NT2/D1 (cell line): ENCODE results near the gene CFAP65.
A peak's percentile ranks its signal among the peaks of the same experiment; 100 is the strongest.

Experiments
- DNase-seq: peaks from one replicate; pipeline ENCODE4 v3.0.0-alpha.2; 2011; ENCODE audit warnings: low read depth, low spot score
- H3K27me3 ChIP-seq: 2 replicates; pipeline ENCODE4 v1.6.0; 2011; ENCODE audit warnings: mild to moderate bottlenecking; ENCODE audit not compliant: insufficient read length, insufficient read depth
- H3K36me3 ChIP-seq: 2 replicates; pipeline ENCODE4 v1.6.1; 2011; ENCODE audit warnings: mild to moderate bottlenecking, low read length, mixed read lengths; ENCODE audit not compliant: insufficient read depth, insufficient read length
- H3K4me1 ChIP-seq: 2 replicates; pipeline ENCODE4 v1.5.1; 2011; ENCODE audit not compliant: insufficient read depth, insufficient read length
- H3K4me3 ChIP-seq: 2 replicates; pipeline ENCODE4 v1.5.1; 2011; ENCODE audit warnings: low read depth; ENCODE audit not compliant: insufficient read length
- H3K9ac ChIP-seq: 2 replicates; pipeline ENCODE4 v1.6.0; 2011; ENCODE audit warnings: low read depth; ENCODE audit not compliant: insufficient read length
- H3K9me3 ChIP-seq: 2 replicates; pipeline ENCODE4 v1.5.1; 2011; ENCODE audit warnings: mild to moderate bottlenecking, low read length; ENCODE audit not compliant: insufficient read depth
- SUZ12 ChIP-seq: IDR thresholded peaks from 2 replicates; pipeline ENCODE4 v1.6.1; 2011; ENCODE audit not compliant: insufficient read length, insufficient read depth; ENCODE audit errors: extremely low read depth
- YY1 ChIP-seq: IDR thresholded peaks from 2 replicates; pipeline ENCODE4 v1.6.1; 2011; ENCODE audit not compliant: insufficient read length, insufficient read depth
- ZNF274 ChIP-seq: IDR thresholded peaks from 2 replicates; pipeline ENCODE4 v1.6.1; 2011; ENCODE audit warnings: mild to moderate bottlenecking, low read depth, low read length

CFAP65 gene

DNA sequence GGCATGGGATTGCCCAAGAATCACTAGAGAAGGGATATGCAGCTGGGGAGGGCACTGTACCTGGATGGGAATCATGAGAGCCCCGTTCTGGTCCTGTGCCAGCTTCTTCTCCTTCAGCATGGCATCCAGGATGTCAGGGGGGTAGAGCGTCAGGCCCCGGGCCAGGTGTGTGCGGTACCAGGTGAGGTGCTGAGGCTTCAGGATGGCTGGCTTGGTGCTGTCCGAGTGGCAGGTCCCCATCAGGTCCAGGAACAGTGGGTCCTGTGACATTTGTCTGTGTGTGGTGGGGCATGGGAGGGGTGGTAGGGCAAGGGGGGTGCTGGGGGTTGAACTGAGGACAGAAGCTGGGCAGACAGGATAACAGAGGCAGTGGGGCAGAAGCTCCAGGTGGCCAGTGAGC is 13.2 kb downstream of the CFAP65 start:
- no peak for DNase-seq
- Histone ChIP-seq H3K36me3 (no peaks in the 10 kb centered on the region), H3K4me3 (no peak overlapping the region), H3K9me3 (no peaks in the 10 kb centered on the region), H3K9ac (no peak overlapping the region), H3K4me1 (peaks cover 12% of the 10 kb centered on the region), H3K27me3 (no peaks in the 10 kb centered on the region)
- TF ChIP-seq SUZ12 (no peak), ZNF274 (no peak), YY1 (no peak)

DNA sequence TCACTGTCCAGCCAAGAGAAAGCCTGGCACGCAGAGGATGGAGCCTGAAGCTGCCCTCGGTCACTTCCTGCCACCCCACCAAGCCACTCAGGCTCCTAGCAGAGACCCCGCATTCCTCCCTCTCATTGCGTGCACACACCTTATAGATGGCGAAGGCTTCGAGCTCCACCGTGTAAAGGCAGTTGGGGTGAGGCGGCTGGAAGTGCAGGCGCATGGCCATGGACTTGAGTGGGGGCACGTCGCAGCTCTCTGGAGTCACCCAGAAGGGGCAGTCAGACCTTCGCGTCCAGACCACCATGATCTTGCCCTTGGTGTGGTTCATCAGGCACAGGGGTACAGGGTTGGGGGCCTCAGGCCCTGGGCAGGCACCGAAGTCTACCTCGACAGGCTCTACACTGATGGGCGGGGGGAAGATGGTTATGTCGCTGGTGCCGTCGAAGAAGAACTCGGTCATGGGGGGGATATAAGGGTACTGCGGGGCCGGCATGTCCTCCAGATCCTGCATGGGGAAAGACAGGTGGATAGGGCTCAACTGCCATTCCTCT is 13.7 kb downstream of the CFAP65 start:
- no peak for DNase-seq
- Histone ChIP-seq H3K27me3 (no peaks in the 10 kb centered on the region), H3K36me3 (no peaks in the 10 kb centered on the region), H3K9ac (no peak overlapping the region), H3K4me1 (peaks cover 13% of the 10 kb centered on the region), H3K4me3 (no peak overlapping the region), H3K9me3 (no peaks in the 10 kb centered on the region)
- no peak for TF ChIP-seq YY1
- no peak for TF ChIP-seq ZNF274
- TF ChIP-seq SUZ12, result no peak

DNA sequence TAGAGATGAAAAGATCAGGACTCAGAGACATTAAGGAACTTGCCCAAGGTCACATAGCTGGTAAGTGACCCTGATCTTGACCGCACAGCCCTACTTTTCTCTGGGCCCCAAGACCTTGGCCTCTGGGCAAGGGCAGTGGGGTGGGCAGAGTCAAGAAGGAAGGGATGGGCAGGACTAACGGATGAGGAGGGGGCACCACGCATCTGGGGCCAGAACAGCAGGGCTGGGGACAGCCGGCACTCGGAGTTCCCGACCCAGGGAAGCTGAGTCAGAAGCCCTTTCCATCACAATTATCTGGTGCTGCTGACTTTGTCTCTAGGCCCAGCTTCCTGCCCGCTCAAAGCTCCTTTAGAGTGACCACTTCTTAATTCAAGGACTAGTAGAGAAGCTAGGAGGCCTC is 14.4 kb downstream of the CFAP65 start:
- TF ChIP-seq ZNF274 (no peak), YY1 (no peak), SUZ12 (no peak)
- H3K36me3 ChIP-seq, result no peaks in the 10 kb centered on the region
- peaks cover 13% of the 10 kb centered on the region for H3K4me1 ChIP-seq
- H3K9ac ChIP-seq, result no peak overlapping the region
- no peak for DNase-seq
- H3K27me3 ChIP-seq, result no peaks in the 10 kb centered on the region
- no peak overlapping the region for H3K4me3 ChIP-seq
- no peaks in the 10 kb centered on the region for H3K9me3 ChIP-seq

DNA sequence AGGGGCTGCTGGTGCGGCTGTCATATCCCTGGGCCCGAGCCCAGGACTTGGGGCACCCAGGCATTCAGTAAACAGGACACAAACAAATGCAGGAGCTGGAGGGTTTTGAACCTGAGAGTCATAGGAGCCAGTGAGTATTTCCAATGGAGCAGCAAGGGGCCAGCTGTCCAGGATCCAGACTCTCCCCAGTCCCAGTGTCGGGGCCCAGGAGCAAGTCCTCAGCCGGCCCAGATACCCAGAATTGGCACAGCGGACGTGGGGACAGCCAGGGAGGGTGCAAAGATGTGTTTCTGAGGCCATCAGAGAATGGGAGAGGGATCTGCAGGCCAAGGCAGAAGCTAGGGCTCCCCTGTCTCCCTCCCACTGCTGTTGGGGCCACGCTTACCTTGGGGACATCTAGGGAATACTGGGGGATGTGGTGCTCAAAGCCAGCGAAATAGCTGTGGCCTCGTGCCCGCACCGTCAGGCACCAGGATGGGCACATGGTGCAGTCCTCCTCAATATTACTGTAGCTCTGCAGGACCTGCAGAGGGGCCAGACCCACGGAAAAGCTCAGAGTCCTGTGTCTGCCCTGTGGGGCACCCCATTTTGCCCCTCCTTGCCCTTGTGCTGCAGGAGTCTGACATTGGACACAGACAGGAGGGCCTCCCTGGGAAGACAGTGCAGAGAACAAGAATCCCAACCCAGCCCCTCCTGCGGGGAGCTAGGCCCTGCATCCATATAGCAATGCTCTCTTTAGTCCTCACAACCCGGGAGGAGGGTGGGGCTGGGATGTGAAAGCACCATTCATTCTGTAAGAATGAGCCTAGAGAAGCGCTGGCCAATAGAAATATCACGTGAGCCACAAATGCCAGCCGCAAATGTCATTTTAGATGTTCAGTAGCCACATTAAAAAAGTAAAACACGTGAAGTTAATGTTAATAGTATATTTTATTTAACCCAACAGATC is 15.4 kb downstream of the CFAP65 start:
- Histone ChIP-seq H3K9ac (peak overlapping the region; percentile 7), H3K4me3 (no peak overlapping the region), H3K9me3 (no peaks in the 10 kb centered on the region), H3K36me3 (no peaks in the 10 kb centered on the region), H3K27me3 (no peaks in the 10 kb centered on the region), H3K4me1 (peaks cover 13% of the 10 kb centered on the region)
- TF ChIP-seq SUZ12 (no peak), ZNF274 (no peak), YY1 (no peak)
- no peak for DNase-seq

DNA sequence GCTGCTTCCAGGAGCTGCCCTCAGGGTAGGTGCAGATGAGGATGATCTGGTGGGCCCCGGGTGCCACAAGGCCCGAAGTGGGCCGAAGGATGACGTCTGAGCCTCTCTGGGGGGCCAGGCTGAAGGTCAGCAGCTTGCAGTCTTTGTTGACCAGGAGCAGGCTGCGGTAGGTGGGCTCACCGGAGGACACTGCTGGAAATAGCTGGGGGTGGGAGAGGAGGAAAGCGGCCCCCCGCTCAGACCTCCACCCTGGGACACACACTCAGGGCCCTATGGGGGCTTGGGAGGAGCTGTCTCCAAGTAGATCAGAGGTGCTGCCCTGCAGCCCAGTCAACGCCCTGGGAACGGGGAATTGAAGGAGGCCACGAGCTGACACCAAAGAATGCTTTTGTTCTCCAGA is 17.3 kb downstream of the CFAP65 start:
- TF ChIP-seq ZNF274 (no peak), YY1 (no peak), SUZ12 (no peak)
- Histone ChIP-seq H3K9ac (no peak overlapping the region), H3K9me3 (no peaks in the 10 kb centered on the region), H3K36me3 (no peaks in the 10 kb centered on the region), H3K27me3 (no peaks in the 10 kb centered on the region), H3K4me3 (no peak overlapping the region), H3K4me1 (peaks cover 12% of the 10 kb centered on the region)
- no peak for DNase-seq

DNA sequence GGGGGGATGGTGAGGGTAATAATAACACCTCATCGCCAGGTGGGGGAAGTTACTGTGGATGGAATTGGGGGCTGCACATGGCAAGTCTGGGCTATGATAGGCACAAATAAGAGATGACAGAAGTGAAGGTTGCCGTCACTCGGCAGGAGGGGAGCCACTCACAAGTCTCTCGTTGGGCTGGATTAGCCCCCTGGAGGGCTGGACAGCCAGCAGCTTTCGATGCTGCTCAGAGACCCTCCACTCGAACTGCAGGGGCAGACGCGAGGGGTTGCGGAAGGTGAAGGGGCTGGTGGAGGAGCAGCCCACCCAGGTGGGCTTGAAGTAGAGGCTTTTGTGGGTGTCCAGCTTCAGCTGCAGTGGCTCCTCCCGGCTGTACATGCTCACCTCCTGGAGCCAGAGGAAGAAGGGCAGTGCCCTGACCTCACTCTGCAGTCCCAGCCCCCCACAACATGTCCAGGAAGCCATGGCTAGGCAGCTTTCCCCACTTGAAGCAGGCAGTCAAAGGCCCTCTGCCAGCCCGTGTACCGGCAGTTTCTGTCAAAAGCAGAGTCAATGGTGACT is 18.2 kb downstream of the CFAP65 start:
- H3K27me3 ChIP-seq, result no peaks in the 10 kb centered on the region
- no peak overlapping the region for H3K9ac ChIP-seq
- no peak for DNase-seq
- H3K9me3 ChIP-seq, result no peaks in the 10 kb centered on the region
- no peaks in the 10 kb centered on the region for H3K36me3 ChIP-seq
- peaks cover 12% of the 10 kb centered on the region for H3K4me1 ChIP-seq
- no peak overlapping the region for H3K4me3 ChIP-seq
- TF ChIP-seq YY1, result no peak
- no peak for TF ChIP-seq SUZ12
- no peak for TF ChIP-seq ZNF274

DNA sequence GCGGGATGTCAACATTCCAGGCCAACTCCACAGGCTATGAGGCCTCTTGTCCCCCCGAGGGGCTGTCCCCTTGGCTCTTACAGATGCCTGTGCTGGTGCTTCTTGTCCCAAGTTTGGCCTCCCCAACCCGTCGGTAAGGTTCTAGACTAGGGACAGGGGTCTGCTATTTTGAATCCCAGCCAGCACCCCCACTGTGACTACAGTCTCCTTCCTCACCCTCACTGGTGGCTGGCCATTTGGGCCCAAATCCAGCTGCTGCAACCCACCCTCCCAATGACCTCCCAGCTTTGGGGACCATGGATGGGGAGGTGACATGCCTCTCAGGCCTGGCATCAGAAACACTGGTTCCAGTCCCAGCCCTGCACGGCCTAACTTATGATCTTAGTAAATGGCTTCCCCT is 18.7 kb downstream of the CFAP65 start:
- peaks cover 12% of the 10 kb centered on the region for H3K4me1 ChIP-seq
- no peak overlapping the region for H3K4me3 ChIP-seq
- no peaks in the 10 kb centered on the region for H3K9me3 ChIP-seq
- H3K27me3 ChIP-seq, result no peaks in the 10 kb centered on the region
- H3K36me3 ChIP-seq, result no peaks in the 10 kb centered on the region
- TF ChIP-seq SUZ12, result no peak
- no peak for TF ChIP-seq YY1
- no peak for TF ChIP-seq ZNF274
- DNase-seq, result no peak
- H3K9ac ChIP-seq, result no peak overlapping the region
